Fibroblast of the conjunctiva (primary cell): ENCODE results near the gene RSRC1.
A peak's percentile ranks its signal among the peaks of the same experiment; 100 is the strongest.

ENCODE experiments used
- DNase-seq: peaks from one replicate; pipeline ENCODE4 v3.0.0-alpha.2; 2010; ENCODE audit warnings: low read depth

Gene RSRC1

GRCh38 chr3:158128755-158129154 is 18.9 kb downstream of the RSRC1 start:
- no peak for DNase-seq

- no peak for DNase-seq
Measured at GRCh38 chr3:158134363-158134762, 24.5 kb downstream of the RSRC1 start.

GRCh38 chr3:158140396-158140795 is 30.5 kb downstream of the RSRC1 start:
- no peak for DNase-seq

GRCh38 chr3:158148218-158148617 is 38.3 kb downstream of the RSRC1 start:
- no peak for DNase-seq

- DNase-seq: no peak
Measured at GRCh38 chr3:158152186-158152585, 42.3 kb downstream of the RSRC1 start.

- DNase-seq: no peak
Measured at GRCh38 chr3:158158969-158159368, 49.1 kb downstream of the RSRC1 start.

GRCh38 chr3:158159714-158160113 is 49.8 kb downstream of the RSRC1 start:
- no peak for DNase-seq

- DNase-seq: peak; percentile 71
Measured at GRCh38 chr3:158160958-158161357, 51.1 kb downstream of the RSRC1 start.

- DNase-seq: no peak
Measured at GRCh38 chr3:158165141-158165655, 55.3 kb downstream of the RSRC1 start.

- no peak for DNase-seq
Measured at GRCh38 chr3:158165730-158166129, 55.8 kb downstream of the RSRC1 start.

- DNase-seq: no peak
Measured at GRCh38 chr3:158166223-158166622, 56.3 kb downstream of the RSRC1 start.

- DNase-seq: peak; percentile 93
Measured at GRCh38 chr3:158167737-158168557, 58.1 kb downstream of the RSRC1 start.

- DNase-seq: no peak
Measured at GRCh38 chr3:158169091-158169491, 59.2 kb downstream of the RSRC1 start.

GRCh38 chr3:158181096-158181495 is 71.2 kb downstream of the RSRC1 start:
- no peak for DNase-seq

GRCh38 chr3:158185711-158186110 is 75.8 kb downstream of the RSRC1 start:
- no peak for DNase-seq

GRCh38 chr3:158200955-158201354 is 91.1 kb downstream of the RSRC1 start:
- no peak for DNase-seq

GRCh38 chr3:158205324-158205723 is 95.4 kb downstream of the RSRC1 start:
- no peak for DNase-seq

GRCh38 chr3:158205994-158206393 is 96.1 kb downstream of the RSRC1 start:
- no peak for DNase-seq

GRCh38 chr3:158210067-158210466 is 100.2 kb downstream of the RSRC1 start:
- DNase-seq: no peak

GRCh38 chr3:158213461-158213860 is 103.6 kb downstream of the RSRC1 start:
- DNase-seq: no peak

- DNase-seq: no peak
Measured at GRCh38 chr3:158217992-158218391, 108.1 kb downstream of the RSRC1 start.

GRCh38 chr3:158220575-158220974 is 110.7 kb downstream of the RSRC1 start:
- DNase-seq: no peak

GRCh38 chr3:158221426-158221825 is 111.5 kb downstream of the RSRC1 start:
- DNase-seq: no peak

GRCh38 chr3:158226429-158226828 is 116.5 kb downstream of the RSRC1 start:
- no peak for DNase-seq
